HEK293 (cell line): Measurements from ENCODE around the gene CDK14.

Experiments used
- CTCF ChIA-PET: fragments of 350-600 bp; formaldehyde crosslinking; extraction: SDS; loops from one replicate; lab custom pipeline; 2021; ENCODE audit warnings: antibody characterized with exemption; lab: Yijun Ruan, JAX
- POLR2A ChIA-PET: fragments of 300-600 bp; formaldehyde crosslinking; extraction: SDS; loops from one replicate; lab custom pipeline; 2020; ENCODE audit warnings: antibody characterized with exemption, inconsistent platforms; lab: Yijun Ruan, JAX
- H3K27ac ChIP-seq: fragments of 200-500 bp; sonication (Bioruptor generic); 2 replicates; pipeline ENCODE4 v1.5.1; 2014; ENCODE audit warnings: low read depth, low read length, control low read depth, inconsistent platforms; ENCODE audit errors: extremely low read depth
- H3K36me3 ChIP-seq, 2 experiments: fragments of 200-500 bp in 1 of 2; sonication (Bioruptor generic) in 1 of 2; 1 replicate in 1 of 2; 2 replicates in 1 of 2; pipeline ENCODE4 v1.5.1; 2014 to 2017; ENCODE audit warnings: inconsistent platforms in 2 of 2, low read length in 2 of 2; ENCODE audit not compliant: control insufficient read depth in 2 of 2, insufficient read depth in 1 of 2
- H3K4me1 ChIP-seq: fragments of 200-500 bp; sonication (Bioruptor generic); 2 replicates; pipeline ENCODE4 v1.5.1; 2014; ENCODE audit warnings: mild to moderate bottlenecking, low read length, inconsistent platforms; ENCODE audit not compliant: control insufficient read depth, insufficient read depth
- H3K4me3 ChIP-seq: 2 replicates; pipeline ENCODE4 v1.5.1; 2011; ENCODE audit warnings: low read depth, mild to moderate bottlenecking, control low read depth, low read length, moderate library complexity
- H3K9me3 ChIP-seq: fragments of 200-500 bp; sonication (Bioruptor generic); 2 replicates; pipeline ENCODE4 v1.5.1; 2014; ENCODE audit warnings: low read depth, low read length, inconsistent platforms; ENCODE audit not compliant: control insufficient read depth, insufficient read depth
- CTCF ChIP-seq: fragments of 450-650 bp; formaldehyde crosslinking; IDR thresholded peaks from 2 replicates; pipeline ENCODE4 v1.5.1; 2016; ENCODE audit warnings: missing biosample characterization, missing genetic modification characterization
- GLIS1 ChIP-seq: fragments of 450-650 bp; formaldehyde crosslinking; IDR thresholded peaks from 2 replicates; pipeline ENCODE4 v1.5.1; 2016; ENCODE audit warnings: missing biosample characterization, missing genetic modification characterization
- INSM2 ChIP-seq: fragments of 450-650 bp; formaldehyde crosslinking; IDR thresholded peaks from 2 replicates; pipeline ENCODE4 v1.5.1; 2016; ENCODE audit warnings: missing biosample characterization, missing genetic modification characterization
- KLF10 ChIP-seq: fragments of 450-650 bp; IDR thresholded peaks from 2 replicates; pipeline ENCODE4 v1.5.1; 2018; ENCODE audit warnings: missing biosample characterization, mild to moderate bottlenecking, missing genetic modification characterization
- KLF9 ChIP-seq: fragments of 450-650 bp; formaldehyde crosslinking; IDR thresholded peaks from 2 replicates; pipeline ENCODE4 v1.5.1; 2016; ENCODE audit warnings: missing biosample characterization, missing genetic modification characterization, low read depth
- PBX3 ChIP-seq: sonication (generic); formaldehyde crosslinking; IDR thresholded peaks from 2 replicates; pipeline ENCODE4 v1.8.1; 2022; ENCODE audit warnings: mild to moderate bottlenecking, moderate library complexity, missing genetic modification reagents
- REPIN1 ChIP-seq: fragments of 450-650 bp; formaldehyde crosslinking; IDR thresholded peaks from 2 replicates; pipeline ENCODE4 v1.5.1; 2017; ENCODE audit warnings: missing biosample characterization, missing genetic modification characterization, low read depth
- SP3 ChIP-seq: fragments of 450-650 bp; formaldehyde crosslinking; IDR thresholded peaks from 2 replicates; pipeline ENCODE4 v1.5.1; 2016; ENCODE audit warnings: missing biosample characterization, missing genetic modification characterization
- ZBTB1 ChIP-seq: fragments of 450-650 bp; formaldehyde crosslinking; IDR thresholded peaks from 2 replicates; pipeline ENCODE4 v1.5.1; 2016; ENCODE audit warnings: missing biosample characterization, missing genetic modification characterization
- ZBTB26 ChIP-seq: fragments of 450-650 bp; formaldehyde crosslinking; optimal IDR thresholded peaks from 2 replicates; pipeline ENCODE3; 2016; ENCODE audit warnings: missing biosample characterization, mild to moderate bottlenecking, missing genetic modification characterization
- ZBTB8A ChIP-seq: fragments of 450-650 bp; formaldehyde crosslinking; IDR thresholded peaks from 2 replicates; pipeline ENCODE4 v1.5.1; 2016; ENCODE audit warnings: missing biosample characterization, missing genetic modification characterization
- ZNF202 ChIP-seq: fragments of 450-650 bp; formaldehyde crosslinking; IDR thresholded peaks from 2 replicates; pipeline ENCODE4 v1.5.1; 2016; ENCODE audit warnings: missing biosample characterization, missing genetic modification characterization, borderline replicate concordance
- ZNF223 ChIP-seq: fragments of 450-650 bp; formaldehyde crosslinking; IDR thresholded peaks from 2 replicates; pipeline ENCODE4 v1.5.1; 2016; ENCODE audit warnings: missing biosample characterization, missing genetic modification characterization
- ZNF398 ChIP-seq: fragments of 450-650 bp; formaldehyde crosslinking; IDR thresholded peaks from 2 replicates; pipeline ENCODE4 v1.5.1; 2017; ENCODE audit warnings: missing biosample characterization, missing genetic modification characterization
- ZNF404 ChIP-seq: fragments of 450-650 bp; formaldehyde crosslinking; IDR thresholded peaks from 2 replicates; pipeline ENCODE4 v1.5.1; 2017; ENCODE audit warnings: missing biosample characterization, missing genetic modification characterization
- ZSCAN30 ChIP-seq: fragments of 450-650 bp; IDR thresholded peaks from 2 replicates; pipeline ENCODE4 v1.5.1; 2018; ENCODE audit warnings: missing biosample characterization, mild to moderate bottlenecking, missing genetic modification characterization, moderate library complexity

Gene CDK14

GRCh38 chr7:90595801-90596670 is at the start of gene CDK14:
Gene CDK14, plus strand, starts transcription at chr7:90596321. Its CDS starts 307 bp downstream, at chr7:90596628.
- H3K36me3 ChIP-seq = no peaks in the 10 kb centered on the region
- ChIA-PET POLR2A (interaction anchor here (1.3 to 2.3 kb wide), 3 partner anchors 11 to 29 kb away, joined by 3 to 10 read pairs (median 5); no protein-coding TSS in a partner anchor), CTCF (interaction anchor here (0.6 to 3.4 kb wide), 10 partner anchors 11 to 179 kb away, joined by 3 to 19 read pairs (median 4); no protein-coding TSS in a partner anchor)
- peak within 1 kb of the TSS; percentile 73 for H3K27ac ChIP-seq
- peak within 1 kb of the TSS; percentile 89 for H3K4me3 ChIP-seq
- H3K4me1 ChIP-seq = peaks cover 13% of the 10 kb centered on the region
- no peaks in the 10 kb centered on the region for H3K9me3 ChIP-seq
- TF ChIP-seq KLF9 (peak; percentile 86), ZNF202 (tag by site-specific recombination) (no peak), ZSCAN30 (peak; percentile 63; the same call in 1 of the 2 replicates), REPIN1 (tag by site-specific recombination) (no peak), PBX3 (peak; percentile 66; the same call in 1 of the 2 replicates), ZBTB1 (tag by site-specific recombination) (0 out of 2 replicates have a peak, but pooled peaks have one; percentile 16), GLIS1 (tag by site-specific recombination) (no peak), KLF10 (no peak), ZBTB26 (peak; percentile 88), ZNF223 (tag by site-specific recombination) (peak; percentile 93), CTCF (tag by site-specific recombination) (peak; percentile 32; the same call in 1 of the 2 replicates), ZNF404 (tag by site-specific recombination) (no peak), SP3 (tag by site-specific recombination) (peak; percentile 48), ZBTB8A (tag by site-specific recombination) (peak; percentile 38; the same call in 1 of the 2 replicates), ZNF398 (peak; percentile 57; the same call in 1 of the 2 replicates), INSM2 (tag by site-specific recombination) (0 out of 2 replicates have a peak, but pooled peaks have one; percentile 16)
- TF ChIP-seq, all 188 proteins: peak for 11
